ENCODE results near the gene EIF2S2.

DNA sequence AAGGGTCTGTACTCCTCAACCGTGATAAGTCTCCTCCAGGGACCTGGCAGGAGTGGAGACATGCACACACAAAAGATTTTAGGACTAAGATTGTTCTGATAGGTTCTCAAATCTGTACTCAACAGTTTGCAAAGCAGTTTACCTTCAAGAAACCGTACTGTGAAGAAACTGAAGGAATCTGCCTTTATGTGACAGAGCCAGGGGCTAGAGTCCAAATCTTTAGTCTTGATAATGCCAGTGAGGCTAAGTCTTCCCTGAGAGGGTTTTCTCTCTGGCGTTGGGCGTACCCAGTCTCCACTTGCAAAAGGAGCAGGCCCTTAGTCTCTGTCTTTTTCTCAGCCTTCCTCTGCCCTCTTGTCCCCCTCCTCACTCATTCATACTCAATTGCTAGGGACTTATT is 70.8 kb downstream of the EIF2S2 start:
- TF ChIP-seq EZH2 (IDR thresholded peaks at IDR 0.05; ENCODE audit: insufficient read depth, poor library complexity, severe bottlenecking) = no peak
- no peak for TF ChIP-seq EZH2phosphoT487 (IDR thresholded peaks at IDR 0.05; ENCODE audit: insufficient read depth, low read depth)

All from GM23248 (cell line).